SK-N-SH treated with all-trans-retinoic acid at 6 μM for 48 hours (cell line): ENCODE data around the gene DMBT1.

Source experiments
- ATAC-seq: fragments of 200-7000 bp; cut with Tn5 transposase; 3 replicates; pipeline ENCODE4 v1.9.1; 2020; ENCODE audit warnings: mild to moderate bottlenecking, moderate library complexity
- ARNTL ChIP-seq: fragments of 450-650 bp; formaldehyde crosslinking; IDR thresholded peaks from 2 replicates; pipeline ENCODE4 v1.5.0; 2020; ENCODE audit warnings: low read depth, mild to moderate bottlenecking, moderate library complexity, borderline replicate concordance
- BACH2 ChIP-seq: fragments of 250-450 bp; sonication (Bioruptor Pico); IDR thresholded peaks from 2 replicates; pipeline ENCODE4 v1.9.0; 2021; ENCODE audit warnings: mild to moderate bottlenecking, borderline replicate concordance
- CREB5 ChIP-seq: fragments of 250-450 bp; sonication (Bioruptor Pico); IDR thresholded peaks from 2 replicates; pipeline ENCODE4 v1.5.1; 2020; ENCODE audit warnings: low read depth, mild to moderate bottlenecking, moderate library complexity
- CSDC2 ChIP-seq: fragments of 250-450 bp; sonication (Bioruptor Pico); IDR thresholded peaks from 2 replicates; pipeline ENCODE4 v1.5.0; 2020; ENCODE audit warnings: mild to moderate bottlenecking, moderate library complexity
- ESRRG ChIP-seq: fragments of 250-450 bp; sonication (Bioruptor Pico); IDR thresholded peaks from 2 replicates; pipeline ENCODE4 v1.6.1; 2021; ENCODE audit warnings: mild to moderate bottlenecking
- GLIS3 ChIP-seq: fragments of 250-450 bp; sonication (Bioruptor Pico); IDR thresholded peaks from 2 replicates; pipeline ENCODE4 v1.5.0; 2020; ENCODE audit warnings: mild to moderate bottlenecking, moderate library complexity
- OSR1 ChIP-seq: fragments of 250-450 bp; sonication (Bioruptor Pico); IDR thresholded peaks from 2 replicates; pipeline ENCODE4 v1.8.0; 2022; ENCODE audit warnings: moderate library complexity, mild to moderate bottlenecking, inconsistent platforms
- POU6F1 ChIP-seq: fragments of 250-450 bp; sonication (Bioruptor Pico); IDR thresholded peaks from 2 replicates; pipeline ENCODE4 v1.8.0; 2021; ENCODE audit warnings: low read depth, mild to moderate bottlenecking, moderate library complexity, borderline replicate concordance
- PPARA ChIP-seq: fragments of 250-450 bp; sonication (Bioruptor Pico); IDR thresholded peaks from 2 replicates; pipeline ENCODE4 v1.5.0; 2020; ENCODE audit warnings: mild to moderate bottlenecking, borderline replicate concordance
- RARB ChIP-seq: fragments of 250-450 bp; sonication (Bioruptor Pico); IDR thresholded peaks from 2 replicates; pipeline ENCODE4 v1.8.0; 2021; ENCODE audit warnings: mild to moderate bottlenecking, moderate library complexity
- SNAI2 ChIP-seq: fragments of 250-450 bp; sonication (Bioruptor Pico); IDR thresholded peaks from 2 replicates; pipeline ENCODE4 v1.5.0; 2020; ENCODE audit warnings: mild to moderate bottlenecking, moderate library complexity
- TCF4 ChIP-seq: fragments of 250-450 bp; sonication (Bioruptor Pico); IDR thresholded peaks from 2 replicates; pipeline ENCODE4 v1.8.0; 2021; ENCODE audit warnings: mild to moderate bottlenecking, moderate library complexity, borderline replicate concordance
- TOX ChIP-seq: fragments of 250-450 bp; sonication (Bioruptor Pico); IDR thresholded peaks from 2 replicates; pipeline ENCODE4 v1.8.0; 2021; ENCODE audit warnings: mild to moderate bottlenecking, moderate library complexity, borderline replicate concordance
- TSHZ2 ChIP-seq: fragments of 250-450 bp; sonication (Bioruptor Pico); IDR thresholded peaks from 2 replicates; pipeline ENCODE4 v1.5.0; 2020; ENCODE audit warnings: mild to moderate bottlenecking, moderate library complexity
- ZC3H10 ChIP-seq: fragments of 250-450 bp; sonication (Bioruptor Pico); IDR thresholded peaks from 2 replicates; pipeline ENCODE4 v1.5.1; 2021; ENCODE audit warnings: mild to moderate bottlenecking, moderate library complexity
- ZFP3 ChIP-seq: fragments of 250-450 bp; sonication (Bioruptor Pico); IDR thresholded peaks from 2 replicates; pipeline ENCODE4 v1.5.0; 2020; ENCODE audit warnings: mild to moderate bottlenecking, moderate library complexity
- ZFP30 ChIP-seq: fragments of 450-650 bp; formaldehyde crosslinking; IDR thresholded peaks from 2 replicates; pipeline ENCODE4 v1.5.0; 2022; ENCODE audit warnings: mild to moderate bottlenecking, moderate library complexity
- ZNF565 ChIP-seq: fragments of 450-650 bp; formaldehyde crosslinking; conservative IDR thresholded peaks from 2 replicates; pipeline ENCODE4 v1.5.0; 2020; ENCODE audit warnings: low read depth, mild to moderate bottlenecking, moderate library complexity
- ZNF70 ChIP-seq: fragments of 450-650 bp; formaldehyde crosslinking; IDR thresholded peaks from 2 replicates; pipeline ENCODE4 v1.5.0; 2020; ENCODE audit warnings: mild to moderate bottlenecking, moderate library complexity
- ZNF8 ChIP-seq: fragments of 450-650 bp; formaldehyde crosslinking; IDR thresholded peaks from 2 replicates; pipeline ENCODE4 v1.5.0; 2020; ENCODE audit warnings: mild to moderate bottlenecking, moderate library complexity
- TF ChIP-seq, protein P1 (sequence below): fragments of 250-450 bp; sonication (Bioruptor Pico); IDR thresholded peaks from 2 replicates; pipeline ENCODE4 v1.8.0; 2020; ENCODE audit warnings: mild to moderate bottlenecking, moderate library complexity, borderline replicate concordance

DMBT1 gene

GRCh38 chr10:122659651-122660050, 99.1 kb downstream of the DMBT1 start:
- no peak for ATAC-seq
- TF ChIP-seq ZNF8 (CRISPR knock-in tag) = no peak
- TF ChIP-seq CREB5 = no peak
- TF ChIP-seq PPARA (CRISPR knock-in tag) = no peak
- no peak for TF ChIP-seq BACH2 (CRISPR knock-in tag)
- no peak for TF ChIP-seq ARNTL (CRISPR knock-in tag)
- no peak for TF ChIP-seq ZC3H10 (CRISPR knock-in tag)
- TF ChIP-seq CSDC2 (CRISPR knock-in tag) = no peak
- TF ChIP-seq ZNF70 (CRISPR knock-in tag) = no peak

- ATAC-seq = no peak
- TF ChIP-seq ESRRG (CRISPR knock-in tag) (no peak), TSHZ2 (CRISPR knock-in tag) (no peak), ZC3H10 (CRISPR knock-in tag) (no peak), OSR1 (CRISPR knock-in tag) (no peak), ZFP3 (CRISPR knock-in tag) (no peak), ZNF565 (no peak), POU6F1 (CRISPR knock-in tag) (no peak), TCF4 (CRISPR knock-in tag) (no peak), TOX (CRISPR knock-in tag) (no peak), RARB (CRISPR knock-in tag) (no peak), ZNF8 (CRISPR knock-in tag) (no peak), ARNTL (CRISPR knock-in tag) (no peak), GLIS3 (CRISPR knock-in tag) (no peak)
- TF ChIP-seq, protein P1, sequence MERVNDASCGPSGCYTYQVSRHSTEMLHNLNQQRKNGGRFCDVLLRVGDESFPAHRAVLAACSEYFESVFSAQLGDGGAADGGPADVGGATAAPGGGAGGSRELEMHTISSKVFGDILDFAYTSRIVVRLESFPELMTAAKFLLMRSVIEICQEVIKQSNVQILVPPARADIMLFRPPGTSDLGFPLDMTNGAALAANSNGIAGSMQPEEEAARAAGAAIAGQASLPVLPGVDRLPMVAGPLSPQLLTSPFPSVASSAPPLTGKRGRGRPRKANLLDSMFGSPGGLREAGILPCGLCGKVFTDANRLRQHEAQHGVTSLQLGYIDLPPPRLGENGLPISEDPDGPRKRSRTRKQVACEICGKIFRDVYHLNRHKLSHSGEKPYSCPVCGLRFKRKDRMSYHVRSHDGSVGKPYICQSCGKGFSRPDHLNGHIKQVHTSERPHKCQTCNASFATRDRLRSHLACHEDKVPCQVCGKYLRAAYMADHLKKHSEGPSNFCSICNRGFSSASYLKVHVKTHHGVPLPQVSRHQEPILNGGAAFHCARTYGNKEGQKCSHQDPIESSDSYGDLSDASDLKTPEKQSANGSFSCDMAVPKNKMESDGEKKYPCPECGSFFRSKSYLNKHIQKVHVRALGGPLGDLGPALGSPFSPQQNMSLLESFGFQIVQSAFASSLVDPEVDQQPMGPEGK (CRISPR knock-in tag) = no peak
These were observed 100.1 kb downstream of the DMBT1 start for GRCh38 chr10:122660696-122661095.

GRCh38 chr10:122662231-122662630, 101.7 kb downstream of the DMBT1 start:
- TF ChIP-seq ZFP30 (CRISPR knock-in tag) = no peak
- no peak for TF ChIP-seq TCF4 (CRISPR knock-in tag)
- TF ChIP-seq TOX (CRISPR knock-in tag) = no peak
- TF ChIP-seq RARB (CRISPR knock-in tag) = no peak
- no peak for TF ChIP-seq PPARA (CRISPR knock-in tag)
- ATAC-seq = no peak

DNA sequence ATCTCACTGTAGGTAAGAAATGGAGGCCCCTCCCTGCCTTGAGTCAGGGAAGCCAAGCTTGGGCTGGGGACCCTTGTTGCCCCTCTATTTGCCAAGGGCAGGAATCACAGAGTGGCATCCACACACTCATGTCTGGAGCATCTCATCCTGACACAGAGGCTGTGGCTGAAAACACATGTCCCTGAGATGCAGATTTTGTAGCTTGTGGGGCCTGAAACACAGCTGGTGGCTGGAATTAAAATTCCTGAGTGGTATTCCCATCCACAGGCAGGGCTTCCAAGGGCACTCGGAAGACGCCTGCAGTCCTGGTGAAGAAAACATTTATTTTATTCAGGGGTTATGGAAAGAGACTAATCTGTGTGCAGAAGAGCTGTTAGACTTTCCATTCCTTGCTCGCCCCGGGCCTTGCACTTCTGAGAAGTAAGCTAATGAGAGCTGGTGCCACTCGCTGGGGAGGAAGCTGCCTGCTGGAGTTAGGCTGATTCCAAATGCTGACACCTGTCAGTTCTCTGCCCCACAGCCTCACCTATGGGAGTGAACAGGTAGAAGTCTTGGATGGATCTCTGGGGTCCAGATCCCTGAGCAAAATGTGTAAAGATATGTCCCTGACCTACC, 103.1 kb downstream of the DMBT1 start:
- ATAC-seq = no peak
- TF ChIP-seq RARB (CRISPR knock-in tag) = no peak
- TF ChIP-seq ZFP3 (CRISPR knock-in tag) = no peak
- TF ChIP-seq SNAI2 (CRISPR knock-in tag) = no peak
- TF ChIP-seq ESRRG (CRISPR knock-in tag) = no peak
- TF ChIP-seq TCF4 (CRISPR knock-in tag) = no peak
- no peak for TF ChIP-seq BACH2 (CRISPR knock-in tag)
- no peak for TF ChIP-seq ZNF8 (CRISPR knock-in tag)
- no peak for TF ChIP-seq ZFP30 (CRISPR knock-in tag)
- no peak for TF ChIP-seq ZNF70 (CRISPR knock-in tag)
- TF ChIP-seq CREB5 = no peak
- TF ChIP-seq, protein P1 (CRISPR knock-in tag) = no peak
- no peak for TF ChIP-seq POU6F1 (CRISPR knock-in tag)
- TF ChIP-seq GLIS3 (CRISPR knock-in tag) = no peak
- TF ChIP-seq ZNF565 = no peak
- TF ChIP-seq OSR1 (CRISPR knock-in tag) = no peak
- no peak for TF ChIP-seq TOX (CRISPR knock-in tag)
- TF ChIP-seq ZC3H10 (CRISPR knock-in tag) = no peak
